ENCODE measurements around the gene PDLIM7. TPM values are rescaled to one million over a fixed set of nuclear protein-coding genes. Genes with fewer than 3 reads are reported as not detected.
A peak's percentile ranks its signal among the peaks of the same experiment; 100 is the strongest.

PDLIM7 gene
- total RNA-seq, 2 experiments from 2014 or later: 55.1 to 56.6 TPM

DNA sequence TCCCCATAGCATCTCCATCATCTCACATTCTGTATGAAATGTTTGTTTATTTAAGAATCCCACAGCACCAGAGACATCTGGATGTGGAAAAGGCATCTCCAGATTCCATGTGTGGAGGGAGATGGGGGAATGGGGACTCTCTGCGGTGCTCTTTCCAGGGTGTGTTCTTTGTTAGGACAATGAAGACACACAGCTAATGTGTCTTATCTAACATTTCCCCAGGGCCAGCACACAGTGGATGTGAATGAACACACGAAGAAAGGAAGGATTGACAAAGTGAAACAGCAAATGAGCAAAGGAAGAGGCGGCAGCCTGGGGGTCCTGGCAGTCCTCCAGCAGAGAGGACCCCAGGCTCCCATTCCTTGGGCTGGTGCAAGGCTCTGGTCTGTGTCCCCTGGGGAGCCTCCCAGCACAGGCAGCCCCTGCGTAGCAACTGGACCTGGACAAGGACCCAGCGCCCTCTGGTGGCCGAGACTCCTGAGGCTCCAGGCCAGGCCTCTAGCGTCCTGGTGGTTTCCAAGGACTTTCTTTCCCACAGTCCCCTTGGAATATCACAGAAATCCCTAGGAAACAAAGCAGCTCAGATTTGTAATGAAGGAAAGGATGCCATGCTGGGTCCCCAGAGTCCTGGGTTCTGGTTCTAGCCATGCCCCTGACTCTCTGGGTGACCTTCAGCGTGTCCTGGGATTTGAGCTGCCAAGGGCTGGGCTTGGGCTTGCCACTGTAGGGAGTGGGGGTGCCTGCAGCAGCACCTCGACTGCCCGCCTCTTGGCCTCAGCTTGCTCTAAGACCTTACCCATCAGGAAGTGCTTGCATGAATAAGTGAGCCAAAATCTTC is 3.5 kb upstream of the PDLIM7 start:
- DNase-seq: peak; percentile 84
- ChIA-PET CTCF (interaction anchor here (0.5 to 5.7 kb wide), 28 partner anchors 9 to 387 kb away, joined by 3 to 45 read pairs (median 4); partner anchors contain the start of genes DDX41, F12, GRK6 and PRELID1), POLR2A (interaction anchor here (0.7 to 1.5 kb wide), 6 partner anchors 10 to 134 kb away, joined by 3 to 5 read pairs (median 3); no protein-coding TSS in a partner anchor)
- Mint-ChIP-seq H3K27ac (no peak overlapping the region), H3K9me3 (no peaks in the 10 kb centered on the region), H3K27me3 (peaks cover 21% of the 10 kb centered on the region), H3K4me3 (no peak overlapping the region), H3K4me1 (peaks cover 19% of the 10 kb centered on the region), H3K36me3 (ENCODE audit: low read depth) (no peaks in the 10 kb centered on the region)

DNA sequence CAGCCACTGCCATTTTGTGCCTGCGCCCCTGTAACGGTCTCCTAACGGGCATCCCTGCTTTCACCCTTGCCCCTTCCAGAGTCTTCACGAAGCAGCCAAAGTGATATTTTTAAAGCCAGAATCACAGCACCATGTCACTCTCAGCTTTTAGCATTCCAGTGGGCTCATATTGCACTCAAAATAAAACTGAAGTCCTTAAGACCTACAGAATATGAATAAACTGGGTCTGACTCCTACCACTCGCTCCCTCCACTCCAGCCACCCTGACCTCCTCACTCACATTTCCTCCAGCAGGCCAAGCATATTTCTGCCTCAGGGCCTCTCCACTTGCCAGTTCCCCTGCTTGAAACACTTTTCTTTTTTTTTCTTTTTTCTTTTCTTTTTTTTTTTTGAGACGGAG is 2.4 kb upstream of the PDLIM7 start:
- POLR2A ChIA-PET: interaction anchor here (1.1 kb wide), 1 partner anchor 127 kb away, joined by 3 read pairs; no protein-coding TSS in a partner anchor
- peaks cover 27% of the 10 kb centered on the region for H3K4me1 Mint-ChIP-seq
- H3K36me3 Mint-ChIP-seq (ENCODE audit: low read depth): no peaks in the 10 kb centered on the region
- peak overlapping the region; percentile 6 for H3K4me3 Mint-ChIP-seq
- no peaks in the 10 kb centered on the region for H3K9me3 Mint-ChIP-seq
- H3K27me3 Mint-ChIP-seq: peaks cover 21% of the 10 kb centered on the region
- no peak overlapping the region for H3K27ac Mint-ChIP-seq
- CTCF ChIA-PET: interaction anchor here (0.7 to 5.7 kb wide), 8 partner anchors 17 to 225 kb away, joined by 3 to 45 read pairs (median 12); partner anchors contain the start of gene DDX41
- no peak for DNase-seq

DNA sequence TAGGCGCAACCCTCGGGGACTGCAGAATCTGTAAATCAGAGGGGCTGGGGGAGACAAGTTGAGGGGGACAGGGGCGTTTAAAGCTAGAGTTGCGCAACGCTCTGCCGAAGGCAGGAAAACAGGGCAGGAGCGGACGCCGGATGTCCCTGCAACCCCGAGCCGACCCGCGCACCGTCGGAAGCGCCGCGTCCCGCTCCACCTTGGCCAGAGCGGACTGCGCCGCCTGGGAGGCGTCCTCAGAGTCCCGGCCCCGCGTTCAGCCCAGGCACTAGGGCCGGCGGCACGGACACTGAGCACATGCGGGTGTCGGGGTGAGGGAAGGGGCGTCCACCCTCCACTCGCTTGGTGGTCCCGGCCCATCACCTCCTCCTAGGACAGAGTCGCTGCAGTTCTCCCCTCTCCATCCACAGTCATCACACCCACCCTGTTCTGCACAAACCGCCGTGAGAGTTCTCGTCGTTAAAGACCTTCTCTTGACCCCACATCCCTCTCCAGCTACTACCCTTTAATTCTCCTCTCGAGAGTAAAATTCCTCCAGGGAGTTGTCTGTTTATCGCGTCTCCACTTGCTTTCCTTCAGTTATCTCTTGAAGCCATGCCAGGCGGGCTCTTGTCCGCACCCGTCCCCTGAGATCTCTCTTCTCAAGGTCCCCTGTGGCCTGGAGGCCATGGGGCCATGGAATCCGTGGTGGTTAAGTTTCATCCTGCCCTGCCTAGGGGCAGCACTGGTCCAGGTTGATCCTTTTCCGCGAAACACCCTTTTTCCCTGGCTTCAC is 796 bp upstream of the PDLIM7 start:
- DNase-seq: peak; percentile 53
- ChIA-PET CTCF (interaction anchor here (0.8 to 5.1 kb wide), 12 partner anchors 9 to 309 kb away, joined by 3 to 37 read pairs (median 8); partner anchors contain the start of genes DDX41 and MXD3), POLR2A (interaction anchor here (1.0 to 3.7 kb wide), 12 partner anchors 11 to 188 kb away, joined by 3 to 12 read pairs (median 4); partner anchors contain the start of genes DDX41, GRK6 and LMAN2)
- peaks cover 5% of the 10 kb centered on the region for H3K36me3 Mint-ChIP-seq (ENCODE audit: low read depth)
- H3K27ac Mint-ChIP-seq: peak overlapping the region; percentile 42
- H3K9me3 Mint-ChIP-seq: no peaks in the 10 kb centered on the region
- peaks cover 43% of the 10 kb centered on the region for H3K4me1 Mint-ChIP-seq
- peak overlapping the region; percentile 85 for H3K4me3 Mint-ChIP-seq
- peaks cover 21% of the 10 kb centered on the region for H3K27me3 Mint-ChIP-seq

DNA sequence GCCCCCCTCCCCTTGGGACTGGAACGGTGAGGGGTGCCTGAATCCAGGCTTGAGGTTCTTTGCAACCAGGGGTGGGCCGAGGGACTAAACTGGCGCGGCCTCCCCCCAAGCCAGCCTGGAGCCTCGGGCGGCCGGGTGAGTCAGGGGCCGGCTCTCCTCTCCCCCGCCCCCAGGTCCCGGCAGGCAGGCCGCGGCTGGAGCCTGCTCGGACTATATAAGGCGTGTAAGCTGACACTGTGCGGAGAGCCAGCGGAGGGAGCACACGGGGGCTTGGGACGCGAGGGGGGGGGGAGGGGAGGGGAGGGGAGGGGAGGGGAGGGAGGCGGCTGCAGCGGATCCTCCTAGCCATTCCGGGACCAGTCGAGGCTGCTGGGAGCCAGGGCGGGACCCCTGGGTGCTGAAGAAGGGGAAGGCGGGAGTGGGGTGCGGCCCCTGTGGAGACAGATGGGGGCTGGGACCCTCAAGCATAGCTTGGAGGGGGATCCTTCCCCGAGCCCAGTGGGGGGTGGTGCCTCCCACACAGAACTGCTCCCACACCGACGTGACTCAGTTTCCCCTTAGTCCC is 595 bp downstream of the PDLIM7 start:
- H3K4me3 Mint-ChIP-seq: peak overlapping the region; percentile 85
- peaks cover 49% of the 10 kb centered on the region for H3K4me1 Mint-ChIP-seq
- H3K27me3 Mint-ChIP-seq: peaks cover 21% of the 10 kb centered on the region
- ChIA-PET CTCF (interaction anchor here (0.6 to 5.1 kb wide), 12 partner anchors 8 to 659 kb away, joined by 3 to 37 read pairs (median 8); partner anchors contain the start of genes DDX41 and MXD3), POLR2A (interaction anchor here (1.0 to 3.7 kb wide), 12 partner anchors 12 to 187 kb away, joined by 4 to 12 read pairs (median 4); partner anchors contain the start of genes DDX41, GRK6 and LMAN2)
- peak; percentile 24 for DNase-seq
- H3K36me3 Mint-ChIP-seq (ENCODE audit: low read depth): peaks cover 13% of the 10 kb centered on the region
- no peak overlapping the region for H3K27ac Mint-ChIP-seq
- no peaks in the 10 kb centered on the region for H3K9me3 Mint-ChIP-seq

DNA sequence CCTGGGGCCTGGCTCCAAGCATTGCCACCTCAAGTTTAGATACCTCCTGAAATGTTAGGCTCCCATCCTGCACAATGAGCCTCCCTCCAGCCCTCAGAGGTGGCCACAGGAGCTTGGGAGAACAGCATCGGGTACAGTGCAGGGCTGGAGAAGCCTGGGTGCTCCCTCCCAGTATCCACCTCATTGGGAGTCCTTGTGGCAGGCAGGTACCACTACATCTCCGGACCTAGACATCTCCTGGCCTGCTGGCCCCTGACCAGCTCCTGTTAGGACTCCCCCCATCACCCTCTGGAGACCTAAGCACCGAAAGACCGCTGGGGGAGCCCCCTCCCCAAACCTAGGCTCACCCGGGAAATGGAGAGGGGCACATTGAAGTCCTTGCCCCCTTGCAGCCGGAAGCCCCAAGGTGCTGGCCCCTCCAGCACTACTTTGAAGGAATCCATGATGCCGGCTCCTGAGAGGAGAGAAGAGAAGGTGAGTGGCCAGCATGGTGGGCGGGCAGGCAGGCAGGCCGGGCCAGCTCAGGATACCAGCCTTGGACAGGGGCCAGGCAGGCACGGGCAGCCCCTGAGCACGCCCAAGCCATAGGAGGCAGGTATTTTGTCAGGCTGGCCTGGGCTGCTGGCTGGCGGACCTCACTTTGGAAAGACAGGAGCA is 1.2 kb downstream of the PDLIM7 start:
- no peak for DNase-seq
- H3K4me3 Mint-ChIP-seq: peak overlapping the region; percentile 85
- ChIA-PET POLR2A (interaction anchor here (1.1 to 3.7 kb wide), 8 partner anchors 18 to 193 kb away, joined by 3 to 12 read pairs (median 4); partner anchors contain the start of genes DDX41 and GRK6), CTCF (interaction anchor here (1.1 to 1.8 kb wide), 5 partner anchors 39 to 187 kb away, joined by 3 to 9 read pairs (median 6); partner anchors contain the start of gene MXD3)
- no peaks in the 10 kb centered on the region for H3K9me3 Mint-ChIP-seq
- H3K36me3 Mint-ChIP-seq (ENCODE audit: low read depth): peaks cover 15% of the 10 kb centered on the region
- peak overlapping the region; percentile 53 for H3K27ac Mint-ChIP-seq
- H3K4me1 Mint-ChIP-seq: peaks cover 50% of the 10 kb centered on the region
- H3K27me3 Mint-ChIP-seq: peaks cover 21% of the 10 kb centered on the region

DNA sequence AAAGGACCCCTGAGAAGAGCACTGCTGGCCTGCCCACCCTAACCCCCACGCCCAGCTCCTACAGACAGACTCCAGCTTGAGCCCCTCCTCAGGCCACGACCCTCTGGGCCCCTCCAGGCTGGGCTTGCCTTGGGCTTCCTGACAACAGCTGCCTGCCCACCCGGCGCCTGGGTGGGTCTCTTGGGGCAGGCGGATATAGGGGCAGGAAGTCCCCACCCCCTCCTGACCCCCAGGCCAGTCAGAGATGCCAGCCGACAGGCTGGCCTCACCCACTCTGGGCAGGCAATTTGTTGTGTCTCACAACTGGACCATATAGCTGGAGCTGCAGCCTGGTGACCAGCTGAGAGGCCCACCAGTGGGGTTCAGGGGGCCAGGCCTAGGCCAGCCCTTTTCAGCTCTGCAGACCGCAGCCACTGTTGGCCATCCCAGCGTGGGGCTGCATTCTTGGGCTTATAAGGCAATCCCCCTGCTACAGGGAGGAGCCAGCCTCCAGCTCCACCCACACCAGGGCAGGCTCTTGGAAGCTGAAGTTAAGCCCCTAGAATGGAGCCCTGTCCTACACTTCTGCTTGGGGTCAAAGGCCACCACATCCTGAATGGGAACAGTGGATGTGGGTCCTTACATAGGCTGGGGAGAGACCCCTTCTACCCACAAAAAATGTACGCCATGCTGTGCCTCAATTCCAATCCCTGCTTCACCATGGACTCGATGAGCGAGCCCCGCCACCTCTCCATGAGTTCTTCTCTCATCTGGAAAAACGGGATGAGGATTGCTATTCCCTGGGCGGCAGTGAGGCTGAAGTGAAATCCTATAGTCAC is 2.0 kb downstream of the PDLIM7 start:
- Mint-ChIP-seq H3K4me1 (peaks cover 54% of the 10 kb centered on the region), H3K4me3 (peak overlapping the region; percentile 85), H3K27me3 (peaks cover 18% of the 10 kb centered on the region), H3K9me3 (no peaks in the 10 kb centered on the region), H3K27ac (peak overlapping the region; percentile 54), H3K36me3 (ENCODE audit: low read depth) (peaks cover 22% of the 10 kb centered on the region)
- DNase-seq: no peak
- ChIA-PET CTCF (interaction anchor here (1.1 to 3.5 kb wide), 5 partner anchors 38 to 105 kb away, joined by 3 to 22 read pairs (median 9); no protein-coding TSS in a partner anchor), POLR2A (interaction anchor here (1.2 to 3.7 kb wide), 6 partner anchors 18 to 192 kb away, joined by 3 to 12 read pairs (median 6); partner anchors contain the start of genes DDX41, GRK6 and TMED9)

DNA sequence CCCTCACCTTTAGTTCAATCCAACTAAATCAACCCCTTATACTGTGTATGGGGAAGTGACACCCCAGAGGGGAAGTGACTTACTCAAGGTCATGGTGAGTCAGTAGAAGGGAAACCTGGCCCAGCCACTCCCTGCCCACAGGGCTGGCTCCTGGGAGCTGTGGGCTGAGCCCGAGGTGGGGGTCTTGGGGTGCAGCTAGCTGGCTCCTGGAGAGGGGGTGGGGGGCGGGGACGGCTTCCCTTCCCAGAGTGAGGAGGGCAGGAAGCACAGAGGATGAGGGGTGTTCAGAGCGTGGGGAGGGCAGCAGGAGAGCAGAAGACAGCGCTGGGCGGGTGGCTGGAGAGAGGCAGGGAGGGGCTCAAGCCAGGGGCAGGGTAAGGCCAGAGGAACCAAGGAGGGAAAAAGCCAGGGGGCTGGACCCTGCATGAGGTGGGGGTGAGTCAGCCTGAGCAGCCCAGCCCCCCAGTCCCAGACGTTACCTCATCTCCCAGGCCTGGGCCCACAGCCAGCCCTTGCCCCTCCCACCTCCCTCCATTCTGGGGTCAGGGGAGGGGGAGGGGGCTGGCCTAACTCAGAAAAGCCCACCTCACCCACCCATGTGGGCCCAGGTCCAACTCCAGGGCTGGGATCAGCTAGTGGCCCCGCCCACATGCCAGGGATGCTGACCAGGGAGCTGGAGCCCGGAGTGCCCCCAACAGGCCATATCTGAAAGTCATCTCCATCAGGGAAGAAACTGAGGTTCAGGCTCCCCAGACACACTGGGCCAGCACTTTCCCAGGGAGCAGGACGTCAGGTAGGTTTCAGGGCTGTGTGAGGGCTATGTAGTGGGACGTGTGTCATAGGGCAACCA is 2.8 kb downstream of the PDLIM7 start:
- peaks cover 55% of the 10 kb centered on the region for H3K4me1 Mint-ChIP-seq

DNA sequence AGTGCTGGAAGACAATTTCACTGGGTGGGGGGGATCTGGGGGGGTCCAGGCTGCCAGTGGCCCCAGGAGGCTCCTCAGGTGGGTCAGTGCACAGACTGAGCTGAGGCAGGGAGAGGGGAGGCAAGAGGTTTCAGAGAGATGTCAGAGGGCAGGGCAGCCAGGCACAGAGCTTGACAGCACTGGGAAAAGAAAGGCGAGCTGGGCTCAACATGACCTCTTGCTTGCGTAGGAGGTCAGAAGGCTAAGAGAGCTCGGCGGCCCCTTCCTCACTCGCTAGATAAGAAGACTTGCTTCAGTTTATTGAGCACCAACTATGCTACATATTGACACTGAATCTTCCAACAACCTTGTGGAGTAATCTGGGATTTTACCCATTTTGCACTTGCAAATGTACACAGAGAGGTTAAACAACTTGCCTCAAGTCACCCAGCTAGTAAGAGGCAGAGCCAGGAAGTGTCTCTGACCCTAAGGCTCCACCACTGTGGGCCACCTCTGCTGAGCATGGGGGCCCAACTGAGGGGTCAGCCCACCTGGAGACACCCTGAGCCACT is 3.5 kb downstream of the PDLIM7 start:
- Mint-ChIP-seq H3K4me3 (peak overlapping the region; percentile 32), H3K36me3 (ENCODE audit: low read depth) (peaks cover 28% of the 10 kb centered on the region), H3K4me1 (peaks cover 54% of the 10 kb centered on the region), H3K27ac (peak overlapping the region; percentile 82), H3K27me3 (peaks cover 9% of the 10 kb centered on the region), H3K9me3 (no peaks in the 10 kb centered on the region)
- ChIA-PET CTCF (interaction anchor here (0.9 to 3.5 kb wide), 8 partner anchors 16 to 142 kb away, joined by 3 to 22 read pairs (median 9); partner anchors contain the start of gene LMAN2), POLR2A (interaction anchor here (1.4 to 2.9 kb wide), 4 partner anchors 39 to 98 kb away, joined by 5 to 10 read pairs (median 6); partner anchors contain the start of genes GRK6 and TMED9)
- DNase-seq: no peak

More for the DNA sequence above, 2.8 kb downstream of the PDLIM7 start:
- POLR2A ChIA-PET: interaction anchor here (1.3 to 3.7 kb wide), 5 partner anchors 22 to 191 kb away, joined by 3 to 12 read pairs (median 8); partner anchors contain the start of genes DDX41, GRK6 and TMED9
- Mint-ChIP-seq H3K9me3 (no peaks in the 10 kb centered on the region), H3K27me3 (peaks cover 13% of the 10 kb centered on the region), H3K36me3 (ENCODE audit: low read depth) (peaks cover 28% of the 10 kb centered on the region), H3K27ac (peak overlapping the region; percentile 82), H3K4me3 (peak overlapping the region; percentile 32)
- peak; percentile 57 for DNase-seq
- CTCF ChIA-PET: interaction anchor here (0.9 to 3.5 kb wide), 7 partner anchors 17 to 143 kb away, joined by 3 to 22 read pairs (median 9); partner anchors contain the start of gene LMAN2

DNA sequence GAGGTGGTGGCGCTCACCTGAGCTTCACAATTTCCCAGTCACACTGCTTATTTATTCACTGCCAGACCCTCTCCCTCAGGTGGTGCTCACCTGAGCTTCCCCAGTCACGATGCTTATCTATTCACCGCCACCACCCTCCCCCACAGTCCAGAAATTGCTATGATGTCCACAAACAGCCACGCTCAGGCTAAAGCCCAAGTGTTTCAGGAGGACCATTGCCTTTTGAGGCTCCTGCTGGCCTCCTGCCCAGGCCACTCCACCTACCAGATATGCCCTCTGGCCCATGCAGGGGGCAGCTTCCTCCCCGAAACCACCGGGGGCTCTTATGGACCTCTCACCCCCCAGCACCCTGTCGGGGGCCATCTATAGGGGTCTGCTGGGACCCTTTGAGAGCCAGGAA is 4.6 kb downstream of the PDLIM7 start:
- no peak for DNase-seq
- POLR2A ChIA-PET: interaction anchor here (0.7 to 1.4 kb wide), 5 partner anchors 18 to 181 kb away, joined by 3 to 5 read pairs (median 3); partner anchors contain the start of gene MXD3
- Mint-ChIP-seq H3K27me3 (peaks cover 1% of the 10 kb centered on the region), H3K36me3 (ENCODE audit: low read depth) (peaks cover 33% of the 10 kb centered on the region), H3K9me3 (no peaks in the 10 kb centered on the region), H3K4me1 (peaks cover 46% of the 10 kb centered on the region), H3K4me3 (no peak overlapping the region), H3K27ac (peak overlapping the region; percentile 82)
- CTCF ChIA-PET: interaction anchor here (0.6 to 3.5 kb wide), 7 partner anchors 15 to 182 kb away, joined by 3 to 22 read pairs (median 9); no protein-coding TSS in a partner anchor
